ENCODE data around the gene MED29.

The MED29 gene

GRCh38 chr19:39416152-39417120, 25.3 kb downstream of the MED29 start:
- no peak for DNase-seq
- Histone ChIP-seq H3K27ac (ENCODE audit: low read length) (no peak overlapping the region), H2AFZ (ENCODE audit: low read length) (no peak overlapping the region), H3K27me3 (replicated peaks; ENCODE audit: insufficient read depth, low read length) (no peaks in the 10 kb centered on the region), H3K4me1 (ENCODE audit: low read length) (peaks cover 1% of the 10 kb centered on the region), H3F3A (ENCODE audit: insufficient read depth, low read length) (peaks cover 4% of the 10 kb centered on the region), H3K9ac (ENCODE audit: low read length) (no peak overlapping the region), H3K36me3 (replicated peaks; ENCODE audit: insufficient read depth, low read length) (no peaks in the 10 kb centered on the region), H3K79me2 (ENCODE audit: low read length) (no peaks in the 10 kb centered on the region), H4K20me1 (ENCODE audit: insufficient read depth, low read length) (no peaks in the 10 kb centered on the region), H3K4me3 (ENCODE audit: low read length) (no peak overlapping the region), H3K4me2 (ENCODE audit: low read depth, low read length) (no peak overlapping the region), H3K9me3 (replicated peaks; ENCODE audit: insufficient read depth, low read length) (no peaks in the 10 kb centered on the region), H3K9me2 (replicated peaks; ENCODE audit: insufficient read depth, low read length) (no peaks in the 10 kb centered on the region)
- TF ChIP-seq EZH2 (optimal IDR thresholded peaks at IDR 0.05; ENCODE audit: low read depth, low read length), result no peak
- TF ChIP-seq, protein P1, sequence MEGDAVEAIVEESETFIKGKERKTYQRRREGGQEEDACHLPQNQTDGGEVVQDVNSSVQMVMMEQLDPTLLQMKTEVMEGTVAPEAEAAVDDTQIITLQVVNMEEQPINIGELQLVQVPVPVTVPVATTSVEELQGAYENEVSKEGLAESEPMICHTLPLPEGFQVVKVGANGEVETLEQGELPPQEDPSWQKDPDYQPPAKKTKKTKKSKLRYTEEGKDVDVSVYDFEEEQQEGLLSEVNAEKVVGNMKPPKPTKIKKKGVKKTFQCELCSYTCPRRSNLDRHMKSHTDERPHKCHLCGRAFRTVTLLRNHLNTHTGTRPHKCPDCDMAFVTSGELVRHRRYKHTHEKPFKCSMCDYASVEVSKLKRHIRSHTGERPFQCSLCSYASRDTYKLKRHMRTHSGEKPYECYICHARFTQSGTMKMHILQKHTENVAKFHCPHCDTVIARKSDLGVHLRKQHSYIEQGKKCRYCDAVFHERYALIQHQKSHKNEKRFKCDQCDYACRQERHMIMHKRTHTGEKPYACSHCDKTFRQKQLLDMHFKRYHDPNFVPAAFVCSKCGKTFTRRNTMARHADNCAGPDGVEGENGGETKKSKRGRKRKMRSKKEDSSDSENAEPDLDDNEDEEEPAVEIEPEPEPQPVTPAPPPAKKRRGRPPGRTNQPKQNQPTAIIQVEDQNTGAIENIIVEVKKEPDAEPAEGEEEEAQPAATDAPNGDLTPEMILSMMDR (IDR thresholded peaks at IDR 0.05; ENCODE audit: low read length), result no peak
- TF ChIP-seq EZH2phosphoT487 (IDR thresholded peaks at IDR 0.05; ENCODE audit: low read length), result no peak

DNA sequence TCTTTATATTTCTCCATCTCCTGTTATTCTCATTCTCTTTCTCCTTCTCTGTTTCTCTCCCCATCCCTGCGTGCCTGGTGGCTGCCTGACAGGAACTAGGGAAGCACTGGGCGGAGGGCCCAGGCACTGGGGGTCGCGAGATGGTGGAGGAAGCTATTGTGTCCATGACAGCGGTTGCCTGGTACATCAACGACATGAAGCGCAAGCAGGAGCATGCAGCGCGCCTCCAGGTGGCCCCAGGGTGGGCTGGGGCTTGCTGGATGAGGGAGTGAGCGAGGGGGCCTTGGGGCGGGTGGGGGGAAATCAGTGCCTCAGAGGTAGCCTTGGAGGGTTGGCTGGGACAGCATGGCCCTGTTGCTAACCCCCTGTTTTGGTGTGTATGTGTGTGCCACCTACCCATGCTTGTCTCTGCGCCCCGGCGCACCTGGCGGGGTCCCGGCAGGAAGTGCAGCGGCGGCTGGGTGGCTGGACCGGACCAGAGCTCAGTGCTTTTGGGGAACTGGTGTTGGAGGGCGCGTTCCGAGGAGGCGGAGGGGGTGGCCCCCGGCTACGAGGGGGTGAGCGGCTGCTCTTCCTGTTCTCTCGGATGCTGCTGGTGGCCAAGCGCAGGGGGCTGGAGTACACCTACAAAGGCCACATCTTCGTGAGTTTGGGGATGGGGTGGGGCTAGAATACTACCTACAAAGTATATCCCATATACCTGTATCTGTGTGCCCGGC, 26.4 kb downstream of the MED29 start:
- no peak overlapping the region for H3K27ac ChIP-seq (ENCODE audit: low read length)
- H3K4me2 ChIP-seq (ENCODE audit: low read depth, low read length), result no peak overlapping the region
- H3K27me3 ChIP-seq (replicated peaks; ENCODE audit: insufficient read depth, low read length), result no peaks in the 10 kb centered on the region
- no peak overlapping the region for H3K9ac ChIP-seq (ENCODE audit: low read length)
- H3K9me2 ChIP-seq (replicated peaks; ENCODE audit: insufficient read depth, low read length), result no peaks in the 10 kb centered on the region
- TF ChIP-seq EZH2 (optimal IDR thresholded peaks at IDR 0.05; ENCODE audit: low read depth, low read length) (no peak), EZH2phosphoT487 (IDR thresholded peaks at IDR 0.05; ENCODE audit: low read length) (no peak)
- TF ChIP-seq, protein P1 (IDR thresholded peaks at IDR 0.05; ENCODE audit: low read length), result no peak
- H3F3A ChIP-seq (ENCODE audit: insufficient read depth, low read length), result no peaks in the 10 kb centered on the region; the same call in 1 of the 2 replicates
- H3K36me3 ChIP-seq (replicated peaks; ENCODE audit: insufficient read depth, low read length), result no peaks in the 10 kb centered on the region
- no peaks in the 10 kb centered on the region for H4K20me1 ChIP-seq (ENCODE audit: insufficient read depth, low read length)
- H3K4me1 ChIP-seq (ENCODE audit: low read length), result no peaks in the 10 kb centered on the region
- H3K4me3 ChIP-seq (ENCODE audit: low read length), result no peak overlapping the region
- H2AFZ ChIP-seq (ENCODE audit: low read length), result no peak overlapping the region
- no peaks in the 10 kb centered on the region for H3K79me2 ChIP-seq (ENCODE audit: low read length)
- H3K9me3 ChIP-seq (replicated peaks; ENCODE audit: insufficient read depth, low read length), result no peaks in the 10 kb centered on the region
- no peak for DNase-seq

DNA sequence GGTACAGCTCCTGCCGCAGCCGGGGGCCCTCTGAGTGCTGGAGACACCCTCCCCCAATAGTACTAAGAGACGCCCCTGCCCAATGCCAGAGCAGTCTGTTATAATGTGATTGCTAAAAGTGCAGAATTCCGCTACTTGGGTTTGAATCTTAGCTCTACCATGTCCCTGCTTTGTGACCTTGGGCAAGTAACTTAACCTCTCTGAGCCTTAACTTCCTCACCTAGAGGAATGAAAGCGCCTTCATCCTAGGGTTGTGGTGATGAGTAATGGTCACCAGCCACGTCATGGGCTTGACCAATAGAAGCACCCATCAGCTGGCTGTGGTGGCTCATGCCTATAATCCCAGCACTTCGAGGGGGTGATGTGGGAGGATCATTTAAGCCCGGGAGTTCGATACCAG, 27.8 kb downstream of the MED29 start:
- no peaks in the 10 kb centered on the region for H3K36me3 ChIP-seq (replicated peaks; ENCODE audit: insufficient read depth, low read length)
- H3K4me1 ChIP-seq (ENCODE audit: low read length), result no peaks in the 10 kb centered on the region
- H3K9me3 ChIP-seq (replicated peaks; ENCODE audit: insufficient read depth, low read length), result no peaks in the 10 kb centered on the region
- TF ChIP-seq, protein P1 (IDR thresholded peaks at IDR 0.05; ENCODE audit: low read length), result no peak
- TF ChIP-seq EZH2phosphoT487 (IDR thresholded peaks at IDR 0.05; ENCODE audit: low read length) (no peak), EZH2 (optimal IDR thresholded peaks at IDR 0.05; ENCODE audit: low read depth, low read length) (no peak)
- H3K4me3 ChIP-seq (ENCODE audit: low read length), result no peak overlapping the region
- no peaks in the 10 kb centered on the region for H4K20me1 ChIP-seq (ENCODE audit: insufficient read depth, low read length)
- H3K9me2 ChIP-seq (replicated peaks; ENCODE audit: insufficient read depth, low read length), result no peaks in the 10 kb centered on the region
- no peak overlapping the region for H3K4me2 ChIP-seq (ENCODE audit: low read depth, low read length)
- no peaks in the 10 kb centered on the region for H3K27me3 ChIP-seq (replicated peaks; ENCODE audit: insufficient read depth, low read length)
- no peak overlapping the region for H3K9ac ChIP-seq (ENCODE audit: low read length)
- no peaks in the 10 kb centered on the region for H3K79me2 ChIP-seq (ENCODE audit: low read length)
- no peak overlapping the region for H3K27ac ChIP-seq (ENCODE audit: low read length)
- H3F3A ChIP-seq (ENCODE audit: insufficient read depth, low read length), result no peaks in the 10 kb centered on the region; the same call in 1 of the 2 replicates
- no peak overlapping the region for H2AFZ ChIP-seq (ENCODE audit: low read length)
- DNase-seq, result no peak
